IMR-90 (cell line): Measurements from ENCODE around the gene GCG.

ENCODE experiments used
- BHLHE40 ChIP-seq: fragments of 150-350 bp; IDR thresholded peaks from 2 replicates; pipeline ENCODE4 v1.6.1; 2016; ENCODE audit warnings: mild to moderate bottlenecking, low read depth, low read length
- CEBPB ChIP-seq: IDR thresholded peaks from 2 replicates; pipeline ENCODE4 v1.6.1; 2012; ENCODE audit warnings: low read depth, low read length, improper control_type of control experiment
- CHD1 ChIP-seq: IDR thresholded peaks from 2 replicates; pipeline ENCODE4 v1.6.1; 2012; ENCODE audit warnings: low read depth, low read length, improper control_type of control experiment
- FOS ChIP-seq: fragments of 150-350 bp; IDR thresholded peaks from 2 replicates; pipeline ENCODE4 v1.6.1; 2016; ENCODE audit warnings: low read depth, low read length
- MXI1 ChIP-seq: IDR thresholded peaks from 2 replicates; pipeline ENCODE4 v1.6.1; 2012; ENCODE audit warnings: low read depth, mild to moderate bottlenecking, low read length, moderate library complexity, borderline replicate concordance
- POLR2A ChIP-seq: IDR thresholded peaks from 2 replicates; pipeline ENCODE4 v1.6.1; 2012; ENCODE audit warnings: mild to moderate bottlenecking, low read depth, low read length
- RCOR1 ChIP-seq: IDR thresholded peaks from 2 replicates; pipeline ENCODE4 v1.6.1; 2012; ENCODE audit warnings: mild to moderate bottlenecking, low read length, improper control_type of control experiment; ENCODE audit not compliant: insufficient replicate concordance
- RFX5 ChIP-seq: IDR thresholded peaks from 2 replicates; pipeline ENCODE4 v1.8.0; 2012; ENCODE audit warnings: low read depth, mild to moderate bottlenecking, low read length, moderate library complexity
- SMC3 ChIP-seq: fragments of 150-350 bp; IDR thresholded peaks from 2 replicates; pipeline ENCODE4 v1.6.1; 2016; ENCODE audit warnings: low read depth, mild to moderate bottlenecking, antibody characterized with exemption, low read length, moderate library complexity
- TF ChIP-seq, protein P1 (sequence below): conservative IDR thresholded peaks from 2 replicates; pipeline ENCODE4 v1.5.1; 2012; ENCODE audit warnings: mild to moderate bottlenecking, low read depth, low read length, improper control_type of control experiment

DNA sequence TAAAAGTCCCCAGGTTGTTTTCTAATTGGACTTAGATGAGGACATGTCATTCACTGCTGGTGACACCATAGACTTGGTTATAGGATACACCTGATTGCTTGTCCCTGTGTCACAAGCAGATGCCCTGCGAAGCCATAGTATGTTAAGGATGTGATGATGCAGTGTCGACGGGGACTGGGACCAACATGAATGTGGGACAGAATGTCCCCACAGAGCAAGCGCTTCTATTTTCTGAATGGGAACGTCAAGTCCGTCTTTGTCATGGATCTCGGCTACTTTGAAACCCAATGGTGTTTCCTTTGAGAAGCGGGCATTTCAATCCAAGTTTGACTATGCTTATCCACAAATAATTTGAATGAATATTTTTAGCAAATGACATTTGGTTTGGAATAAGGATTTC, 2.1 kb downstream of the GCG start:
- no peak for TF ChIP-seq POLR2A
- TF ChIP-seq, protein P1, sequence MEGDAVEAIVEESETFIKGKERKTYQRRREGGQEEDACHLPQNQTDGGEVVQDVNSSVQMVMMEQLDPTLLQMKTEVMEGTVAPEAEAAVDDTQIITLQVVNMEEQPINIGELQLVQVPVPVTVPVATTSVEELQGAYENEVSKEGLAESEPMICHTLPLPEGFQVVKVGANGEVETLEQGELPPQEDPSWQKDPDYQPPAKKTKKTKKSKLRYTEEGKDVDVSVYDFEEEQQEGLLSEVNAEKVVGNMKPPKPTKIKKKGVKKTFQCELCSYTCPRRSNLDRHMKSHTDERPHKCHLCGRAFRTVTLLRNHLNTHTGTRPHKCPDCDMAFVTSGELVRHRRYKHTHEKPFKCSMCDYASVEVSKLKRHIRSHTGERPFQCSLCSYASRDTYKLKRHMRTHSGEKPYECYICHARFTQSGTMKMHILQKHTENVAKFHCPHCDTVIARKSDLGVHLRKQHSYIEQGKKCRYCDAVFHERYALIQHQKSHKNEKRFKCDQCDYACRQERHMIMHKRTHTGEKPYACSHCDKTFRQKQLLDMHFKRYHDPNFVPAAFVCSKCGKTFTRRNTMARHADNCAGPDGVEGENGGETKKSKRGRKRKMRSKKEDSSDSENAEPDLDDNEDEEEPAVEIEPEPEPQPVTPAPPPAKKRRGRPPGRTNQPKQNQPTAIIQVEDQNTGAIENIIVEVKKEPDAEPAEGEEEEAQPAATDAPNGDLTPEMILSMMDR, result no peak
- no peak for TF ChIP-seq RCOR1
- TF ChIP-seq FOS, result no peak
- TF ChIP-seq SMC3, result no peak
- no peak for TF ChIP-seq CEBPB
- TF ChIP-seq RFX5, result no peak
- TF ChIP-seq BHLHE40, result no peak
- TF ChIP-seq CHD1, result no peak
- TF ChIP-seq MXI1, result no peak
